Ovary (tissue), 9 donors: ENCODE measurements around the gene CFAP97D2. TPM values are rescaled to one million over a fixed set of nuclear protein-coding genes. Genes with fewer than 3 reads are reported as not detected.

ENCODE experiments used
- DNase-seq, 5 donors: peaks; one replicate each; pipeline ENCODE4 v3.0.0-alpha.2; 2019 to 2020
- H3K27ac ChIP-seq, 2 donors: fragments of 200-600 bp; one replicate each; pipeline versions ENCODE4 v1.5.1 to v1.8.0; 2019 to 2022
- H3K27me3 ChIP-seq: fragments of 200-600 bp; one replicate; pipeline ENCODE4 v1.8.0; 2022
- H3K36me3 ChIP-seq: fragments of 200-600 bp; sonication (generic); one replicate; pipeline ENCODE4 v1.5.1; 2019
- H3K4me1 ChIP-seq: one replicate; pipeline ENCODE4 v1.8.1; 2013; ENCODE audit warnings: mild to moderate bottlenecking, moderate library complexity; ENCODE audit not compliant: insufficient read depth
- H3K4me3 ChIP-seq: fragments of 200-600 bp; sonication (generic); one replicate; pipeline ENCODE4 v1.5.1; 2017
- H3K9me3 ChIP-seq, 2 donors: fragments of 200-600 bp in 1 of 2; sonication (generic) in 1 of 2; one replicate each; pipeline versions ENCODE4 v1.5.1 to v1.8.1; 2013 to 2019; ENCODE audit warnings: mild to moderate bottlenecking in 1 of 2, moderate library complexity in 1 of 2
- EP300 ChIP-seq: sonication (generic); formaldehyde crosslinking; IDR thresholded peaks from one replicate; pipeline ENCODE4 v1.6.1; 2017; ENCODE audit warnings: antibody characterized with exemption
- POLR2A ChIP-seq: fragments of 450-650 bp; IDR thresholded peaks from one replicate; pipeline ENCODE4 v1.6.1; 2017; ENCODE audit warnings: antibody characterized with exemption, mild to moderate bottlenecking, moderate library complexity
- WGBS, 3 donors: extraction: QIAGEN DNeasy Blood & Tissue Kit in 1 of 3; methylation state at CpG; one replicate each; pipeline versions ENCODE4 v1.1.5 to v1.1.7; 2013 to 2017; 5-methylcytosine and 5-hydroxymethylcytosine counted together
- intact Hi-C, 4 donors: fragments of 100-400 bp; cut with DNase I; formaldehyde crosslinking; loops; one replicate each; pipeline versions ENCODE4 v1.11.0 to v1.15.1; 2022 to 2023
- polyA plus RNA-seq, 2 donors: library from polyadenylated mRNA; stranded (reverse); fragments of 200-250 nt in 1 of 2; fragments of 350-450 nt in 1 of 2; fragmentation: Illumina TruSeq in 1 of 2; extraction: RNeasy Lipid Tissue Mini Kit (QIAGEN cat#74804) in 1 of 2; gene quantifications; one replicate each; pipeline ENCODE4 v1.2.3, GENCODE V29; 2013 to 2014
- total RNA-seq, 7 donors: library from RNA; depleted of rRNA in 2 of 7; stranded (reverse); fragments of >200 nt in 2 of 7; fragmentation: NEBNext Ultra II Directional in 3 of 7; extraction: Animal tissue kit (Norgen Biotek cat#: 25700) in 3 of 7; gene quantifications; one replicate each; pipeline versions ENCODE4 v1.1.0 to v1.2.4, GENCODE V29; 2016 to 2023
- TF ChIP-seq, protein P1 (sequence below), 3 donors: fragments of 450-650 bp in 2 of 3; fragments of 200-600 bp in 1 of 3; IDR thresholded peaks; one replicate each; pipeline versions ENCODE4 v1.5.1 to v1.8.0; 2016 to 2022; ENCODE audit warnings: antibody characterized with exemption in 3 of 3, mild to moderate bottlenecking in 1 of 3
- donor health status: DM: no; HTN: no; CAD: no; lungs with moderate emphysema.
- donor health status: DM: no; HTN: no; CAD: no.
- donor health status: Bipolar disorder and iron deficiency.
- donor health status: DM: yes; HTN: yes; CAD: no.
- donor health status: DM: no; HTN: no; CAD: no.
- donor health status: DM: yes; HTN: yes; CAD: no.

Gene CFAP97D2
- total and polyA plus RNA-seq, 9 donors = 0.28 to 5.2 (median 3.1) TPM; not detected in 6

DNA sequence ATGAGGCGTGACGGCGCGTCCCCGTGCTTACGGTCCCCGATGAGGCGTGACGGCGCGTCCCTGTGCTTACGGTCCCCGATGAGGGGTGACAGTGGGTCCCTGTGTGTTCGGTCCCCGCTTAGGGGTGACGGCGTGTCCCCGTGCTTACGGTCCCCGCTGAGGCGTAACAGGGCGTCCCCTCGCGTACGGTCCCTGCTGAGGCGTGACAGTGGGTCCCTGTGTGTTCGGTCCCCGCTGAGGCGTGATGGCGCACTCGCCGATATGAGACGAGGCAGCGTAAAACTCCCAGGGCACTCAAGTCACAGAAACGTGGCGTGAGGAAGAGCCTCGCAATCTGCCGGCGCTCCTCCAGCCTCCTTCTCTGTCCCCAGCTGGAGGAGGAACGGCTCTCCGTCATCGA is 20.9 kb downstream of the CFAP97D2 start:
- intact Hi-C loops = no loop called here

DNA sequence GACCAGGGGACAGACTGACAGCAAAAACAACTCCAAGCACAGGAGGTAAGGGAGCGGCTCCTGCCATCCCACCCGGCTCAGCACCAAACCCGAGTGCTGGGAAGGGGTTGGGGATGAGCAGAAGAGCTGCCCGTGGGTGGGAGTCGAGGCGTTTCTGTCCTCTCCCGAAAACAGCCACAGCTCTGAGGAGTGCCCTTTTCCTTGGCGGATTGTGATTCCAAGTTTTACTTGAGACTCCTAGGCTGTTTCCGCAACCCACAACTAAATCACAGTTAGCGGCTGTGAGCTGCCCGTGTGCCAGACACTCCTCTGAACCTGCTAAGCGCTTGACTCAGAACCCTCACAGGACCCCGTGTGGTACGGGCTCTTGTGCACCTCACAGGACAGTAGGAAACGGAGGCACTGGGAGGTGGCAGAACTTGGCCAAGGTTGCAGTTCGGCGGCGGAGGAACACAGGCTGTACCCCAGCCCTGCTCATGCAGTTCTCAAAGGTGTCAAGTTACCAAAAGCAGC is 21.4 kb downstream of the CFAP97D2 start:
- TF ChIP-seq, protein P1, sequence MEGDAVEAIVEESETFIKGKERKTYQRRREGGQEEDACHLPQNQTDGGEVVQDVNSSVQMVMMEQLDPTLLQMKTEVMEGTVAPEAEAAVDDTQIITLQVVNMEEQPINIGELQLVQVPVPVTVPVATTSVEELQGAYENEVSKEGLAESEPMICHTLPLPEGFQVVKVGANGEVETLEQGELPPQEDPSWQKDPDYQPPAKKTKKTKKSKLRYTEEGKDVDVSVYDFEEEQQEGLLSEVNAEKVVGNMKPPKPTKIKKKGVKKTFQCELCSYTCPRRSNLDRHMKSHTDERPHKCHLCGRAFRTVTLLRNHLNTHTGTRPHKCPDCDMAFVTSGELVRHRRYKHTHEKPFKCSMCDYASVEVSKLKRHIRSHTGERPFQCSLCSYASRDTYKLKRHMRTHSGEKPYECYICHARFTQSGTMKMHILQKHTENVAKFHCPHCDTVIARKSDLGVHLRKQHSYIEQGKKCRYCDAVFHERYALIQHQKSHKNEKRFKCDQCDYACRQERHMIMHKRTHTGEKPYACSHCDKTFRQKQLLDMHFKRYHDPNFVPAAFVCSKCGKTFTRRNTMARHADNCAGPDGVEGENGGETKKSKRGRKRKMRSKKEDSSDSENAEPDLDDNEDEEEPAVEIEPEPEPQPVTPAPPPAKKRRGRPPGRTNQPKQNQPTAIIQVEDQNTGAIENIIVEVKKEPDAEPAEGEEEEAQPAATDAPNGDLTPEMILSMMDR (IDR thresholded peaks at IDR 0.05) = no peak
- no peak for TF ChIP-seq EP300
- TF ChIP-seq POLR2A = no peak
- DNase-seq = no peak
- WGBS, 3 donors = 3 to 73% (median 24%) methylated on average over 18 of the region's 18 CpGs
- H3K27me3 ChIP-seq = no peaks in the 10 kb centered on the region
- H3K36me3 ChIP-seq = no peaks in the 10 kb centered on the region
- H3K4me3 ChIP-seq = no peak overlapping the region
- intact Hi-C loops = no loop called here
- H3K9me3 ChIP-seq = no peaks in the 10 kb centered on the region
- no peak overlapping the region for H3K27ac ChIP-seq
- peaks cover 2% of the 10 kb centered on the region for H3K4me1 ChIP-seq

More for the DNA sequence above, 20.9 kb downstream of the CFAP97D2 start:
- H3K4me1 ChIP-seq = peaks cover 2% of the 10 kb centered on the region
- no peaks in the 10 kb centered on the region for H3K27me3 ChIP-seq
- DNase-seq = no peak
- no peak overlapping the region for H3K4me3 ChIP-seq
- H3K27ac ChIP-seq = no peak overlapping the region
- WGBS, 3 donors = 11 to 82% (median 59%) methylated on average over 29 to 38 of the region's 42 CpGs
- TF ChIP-seq POLR2A (no peak), EP300 (no peak)
- TF ChIP-seq, protein P1 (IDR thresholded peaks at IDR 0.05) = no peak
- H3K9me3 ChIP-seq = no peaks in the 10 kb centered on the region
- no peaks in the 10 kb centered on the region for H3K36me3 ChIP-seq

DNA sequence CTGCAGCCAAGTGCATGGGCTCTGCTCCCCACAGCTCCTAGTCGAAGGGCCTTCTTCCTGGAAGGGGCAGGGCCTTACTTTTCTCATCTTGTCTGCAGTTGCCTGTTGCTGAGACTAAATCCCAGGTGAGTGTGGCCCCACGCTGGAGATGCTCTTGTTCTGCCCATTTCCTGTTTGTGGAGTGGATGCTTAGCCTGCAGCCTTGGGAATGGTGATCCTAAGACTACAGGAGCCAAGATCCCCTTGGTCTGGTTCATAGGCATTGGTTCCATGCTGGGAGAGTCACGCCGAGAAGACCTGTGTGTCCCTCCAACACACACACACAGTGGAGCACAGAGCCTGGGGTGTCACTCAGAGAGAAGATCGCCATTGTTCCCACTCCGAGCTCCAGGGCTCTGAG is 23.5 kb downstream of the CFAP97D2 start:
- no peak for TF ChIP-seq POLR2A
- TF ChIP-seq, protein P1 (IDR thresholded peaks at IDR 0.05) = no peak
- no peak for TF ChIP-seq EP300
- intact Hi-C loops = no loop called here
- WGBS, 3 donors = 80 to 88% (median 82%) methylated on average over 6 of the region's 6 CpGs

DNA sequence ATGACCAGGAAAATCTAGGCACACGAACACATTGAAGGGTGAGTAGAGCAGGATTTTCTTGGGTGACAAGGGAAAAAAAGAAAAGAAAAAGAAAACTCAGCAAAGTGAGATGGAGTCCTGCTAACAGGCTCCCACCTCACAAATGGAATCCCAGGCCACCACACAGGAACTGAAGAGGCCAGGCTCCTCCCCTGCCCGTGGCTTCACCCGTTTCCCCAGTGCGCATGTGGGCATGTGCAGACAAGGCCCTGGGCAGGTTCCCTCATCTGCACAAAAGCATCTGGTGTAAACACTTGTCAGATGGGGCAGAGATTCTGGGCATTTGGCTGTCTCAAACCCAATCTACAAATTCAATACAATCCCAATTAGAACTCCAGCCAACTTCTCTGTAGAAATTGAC is 24.5 kb downstream of the CFAP97D2 start:
- no peaks in the 10 kb centered on the region for H3K9me3 ChIP-seq
- intact Hi-C loops = no loop called here
- WGBS, 3 donors = 58 to 71% (median 70%) methylated on average over 4 of the region's 4 CpGs

More for the DNA sequence above, 23.5 kb downstream of the CFAP97D2 start:
- H3K4me3 ChIP-seq = no peak overlapping the region
- DNase-seq = no peak
- no peaks in the 10 kb centered on the region for H3K9me3 ChIP-seq
- H3K27ac ChIP-seq = no peak overlapping the region
- H3K27me3 ChIP-seq = no peaks in the 10 kb centered on the region
- H3K4me1 ChIP-seq = peaks cover 2% of the 10 kb centered on the region
- H3K36me3 ChIP-seq = no peaks in the 10 kb centered on the region

More for the DNA sequence above, 24.5 kb downstream of the CFAP97D2 start:
- TF ChIP-seq, protein P1 (IDR thresholded peaks at IDR 0.05) = no peak
- no peak for TF ChIP-seq EP300
- no peak for TF ChIP-seq POLR2A
- H3K27ac ChIP-seq = no peak overlapping the region
- H3K36me3 ChIP-seq = no peaks in the 10 kb centered on the region
- H3K4me1 ChIP-seq = peaks cover 2% of the 10 kb centered on the region
- DNase-seq = no peak
- H3K27me3 ChIP-seq = no peaks in the 10 kb centered on the region
- no peak overlapping the region for H3K4me3 ChIP-seq
